HG03469 (cell line): ENCODE data around the gene BOD1L1.

ENCODE experiments used
- ATAC-seq: cut with Tn5 transposase; IDR thresholded peaks from one replicate; pipeline ENCODE4 v1.9.1; 2021; ENCODE audit warnings: mild to moderate bottlenecking, moderate library complexity, moderate number of reproducible peaks; ENCODE audit not compliant: unreplicated experiment

BOD1L1 gene

GRCh38 chr4:13527192-13527980 lies 100.1 kb downstream of the BOD1L1 start:
- ATAC-seq = no peak

GRCh38 chr4:13526658-13527057 lies 100.9 kb downstream of the BOD1L1 start:
- ATAC-seq = no peak

- no peak for ATAC-seq
These were observed 101.8 kb downstream of the BOD1L1 start for GRCh38 chr4:13525606-13526281.

- no peak for ATAC-seq
These were observed 102.9 kb downstream of the BOD1L1 start for GRCh38 chr4:13524504-13525243.

- no peak for ATAC-seq
These were observed 103.7 kb downstream of the BOD1L1 start for GRCh38 chr4:13523591-13524503.

- no peak for ATAC-seq
These were observed 104.4 kb downstream of the BOD1L1 start for GRCh38 chr4:13523105-13523477.

GRCh38 chr4:13522282-13523104 lies 105.0 kb downstream of the BOD1L1 start:
- no peak for ATAC-seq

- ATAC-seq = no peak
These were observed 106.5 kb downstream of the BOD1L1 start for GRCh38 chr4:13521047-13521446.
